Fibroblast of pulmonary artery (primary cell): Measurements from ENCODE around the gene EIF4A2.
"Not testable (repeated sequence)": the region's sequence is repeated elsewhere in the genome, so short reads cannot be mapped to it uniquely, and the experiment has no call there.

Experiments
- DNase-seq: peaks from one replicate; pipeline ENCODE4 v3.0.0-alpha.2; 2010; ENCODE audit warnings: low read depth
- H3K4me3 ChIP-seq: replicated peaks from 2 replicates; pipeline ENCODE4 v1.5.1; 2011; ENCODE audit warnings: low read depth, mild to moderate bottlenecking, control low read depth, low read length, moderate library complexity
- CTCF ChIP-seq: IDR thresholded peaks from 2 replicates; pipeline ENCODE4 v1.5.1; 2011; ENCODE audit warnings: mild to moderate bottlenecking, control low read depth, low read length, inconsistent platforms; ENCODE audit errors: missing control alignments

EIF4A2 gene

GRCh38 chr3:186810336-186810996 lies 27.1 kb downstream of the EIF4A2 start:
- H3K4me3 ChIP-seq: no peak overlapping the region
- no peak for TF ChIP-seq CTCF
- DNase-seq: no peak

GRCh38 chr3:186811313-186811712 lies 27.9 kb downstream of the EIF4A2 start:
- DNase-seq, H3K4me3 ChIP-seq: not testable (repeated sequence)

- DNase-seq: no peak
- no peak overlapping the region for H3K4me3 ChIP-seq
- no peak for TF ChIP-seq CTCF
Measured at GRCh38 chr3:186814100-186814499, 30.7 kb downstream of the EIF4A2 start.

GRCh38 chr3:186815435-186815834 lies 32.1 kb downstream of the EIF4A2 start:
- no peak overlapping the region for H3K4me3 ChIP-seq
- TF ChIP-seq CTCF: no peak
- DNase-seq: peak; percentile 81

- H3K4me3 ChIP-seq: no peak overlapping the region
- no peak for TF ChIP-seq CTCF
- no peak for DNase-seq
Measured at GRCh38 chr3:186818516-186818915, 35.1 kb downstream of the EIF4A2 start.

- TF ChIP-seq CTCF: no peak
Measured at GRCh38 chr3:186818956-186819355, 35.6 kb downstream of the EIF4A2 start.

GRCh38 chr3:186821429-186822387 lies 38.3 kb downstream of the EIF4A2 start:
- H3K4me3 ChIP-seq: peak overlapping the region; percentile 33
- peak; percentile 72 for TF ChIP-seq CTCF
- DNase-seq: peak; percentile 81

More at GRCh38 chr3:186818956-186819355, 35.6 kb downstream of the EIF4A2 start:
- no peak for DNase-seq
- H3K4me3 ChIP-seq: no peak overlapping the region

- peak; percentile 23 for DNase-seq
- not testable (repeated sequence) for H3K4me3 ChIP-seq
Measured at GRCh38 chr3:186822388-186822759, 39.0 kb downstream of the EIF4A2 start.
